Heart right ventricle (tissue), 16 donors: Measurements from ENCODE around the gene NUDT8. TPM values are rescaled to one million over a fixed set of nuclear protein-coding genes. Genes with fewer than 3 reads are reported as not detected.
"Not testable (repeated sequence)": the region's sequence is repeated elsewhere in the genome, so short reads cannot be mapped to it uniquely, and the experiment has no call there.

Experiments
- ATAC-seq, 8 donors: fragments of 200-7000 bp; cut with Tn5 transposase; one replicate each; pipeline ENCODE4 v1.9.1; 2020; ENCODE audit warnings: mild to moderate bottlenecking in 8 of 8, moderate library complexity in 8 of 8, moderate number of reproducible peaks in 1 of 8
- DNase-seq, 2 donors: peaks; one replicate each; pipeline ENCODE4 v3.0.0-alpha.2; 2020
- H3K27ac ChIP-seq, 10 donors: fragments of 200-600 bp; sonication (generic) in 2 of 10; one replicate each; pipeline versions ENCODE4 v1.5.0 to v1.8.0; 2020 to 2022; ENCODE audit warnings: mild to moderate bottlenecking in 3 of 10
- H3K27me3 ChIP-seq, 7 donors: fragments of 200-600 bp; one replicate each; pipeline ENCODE4 v1.8.0; 2021 to 2022; ENCODE audit warnings: mild to moderate bottlenecking in 2 of 7
- H3K36me3 ChIP-seq, 9 donors: fragments of 200-600 bp; sonication (generic) in 1 of 9; one replicate each; pipeline versions ENCODE4 v1.5.0 to v1.8.0; 2020 to 2022; ENCODE audit warnings: mild to moderate bottlenecking in 2 of 9
- H3K4me1 ChIP-seq, 9 donors: fragments of 200-600 bp; sonication (generic) in 1 of 9; one replicate each; pipeline versions ENCODE4 v1.5.0 to v1.8.0; 2020 to 2022; ENCODE audit warnings: mild to moderate bottlenecking in 4 of 9
- H3K4me3 ChIP-seq, 10 donors: fragments of 200-600 bp; sonication (generic) in 2 of 10; one replicate each; pipeline versions ENCODE4 v1.5.0 to v1.8.0; 2020 to 2022; ENCODE audit warnings: mild to moderate bottlenecking in 7 of 10, moderate library complexity in 2 of 10
- H3K9me3 ChIP-seq, 11 donors: fragments of 200-600 bp in 10 of 11; sonication (generic) in 2 of 11; one replicate each; pipeline versions ENCODE4 v1.5.0 to v1.8.0; 2013 to 2022; ENCODE audit warnings: mild to moderate bottlenecking in 2 of 11, control low read depth in 1 of 11, moderate library complexity in 1 of 11
- CTCF ChIP-seq, 9 donors: fragments of 200-600 bp; sonication (generic) in 2 of 9; IDR thresholded peaks; one replicate each; pipeline versions ENCODE4 v1.5.0 to v1.8.0; 2021 to 2022; ENCODE audit warnings: antibody characterized with exemption in 9 of 9, mild to moderate bottlenecking in 5 of 9, moderate library complexity in 1 of 9
- WGBS, 2 donors: extraction: QIAGEN DNeasy Blood & Tissue Kit; methylation state at CpG; one replicate each; pipeline ENCODE4 v1.1.7; 2013; ENCODE audit warnings: inconsistent platforms in 1 of 2; 5-methylcytosine and 5-hydroxymethylcytosine counted together
- intact Hi-C, 10 donors: fragments of 100-400 bp; cut with DNase I; formaldehyde crosslinking; loops; one replicate each; pipeline versions ENCODE4 v1.11.1 to v1.14.2; 2022
- polyA plus RNA-seq, 2 donors: library from polyadenylated mRNA; stranded (reverse); fragments of 200-250 nt; gene quantifications; one replicate each; pipeline ENCODE4 v1.2.3, GENCODE V29; 2013
- total RNA-seq, 10 donors: library from RNA; stranded (reverse); fragmentation: NEBNext Ultra II Directional in 3 of 10; extraction: Animal tissue kit (Norgen Biotek cat#: 25700) in 3 of 10; gene quantifications; one replicate each; pipeline versions ENCODE4 v1.2.1 to v1.2.4, GENCODE V29; 2021 to 2023
- donor health status: Arrhythmogenic right ventricular cardiomyopathy.
- donor health status: ischemic (EF 13 %, LVEDD 7.1; RV severe dilation, severe dysfunction).
- donor health status: healthy with polysubstance abuse.
- donor health status: DM: no; HTN: yes; CAD: no.
- donor health status: DM: no; HTN: no; CAD: no.
- donor health status: ischemic (EF 25% LVEDD 6.9; RV normal size, moderate dysfunction).
- donor health status: ischemic (EF 25% LVEDD 5.7; RV mildly dilated, moderate dysfunction).
- donor health status: healthy.
- donor health status: DM: yes; HTN: yes; CAD: no.
- donor health status: Ischemic cardiomyopathy.
- donor health status: ischemic (EF 35%, LVEDD 5.7; RV mildly dilated, moderate dysfunction).
- donor health status: nonischemic (EF 11% LVEDD 7.7; RV severe dilation, severe dysfunction).
- donor health status: DM: yes; HTN: yes; CAD: no.
- donor health status: PGD.
- donor health status: ischemic (EF 29% LVEDD 5.4; RV normal size, mild dysfunction).
- donor health status: nonischemic (EF 23%, LVEDD 6.1; RV moderate dilation, normal function).

The NUDT8 gene
- total and polyA plus RNA-seq, 12 donors, result 40.5 to 107 (median 51.7) TPM

- peaks cover 0 to 22% (median 8%) of the 10 kb centered on the region in 9 donors for H3K4me1 ChIP-seq
- H3K27ac ChIP-seq, intact Hi-C loops, H3K36me3 ChIP-seq, ATAC-seq, H3K4me3 ChIP-seq, DNase-seq, H3K9me3 ChIP-seq: not testable (repeated sequence)
- H3K27me3 ChIP-seq, result peaks cover 0 to 15% (median 8%) of the 10 kb centered on the region in 7 donors
- WGBS, 2 donors, result 85 to 90% methylated on average over 33 of the region's 33 CpGs
Measured at GRCh38 chr11:67619683-67620618, 9.8 kb downstream of the NUDT8 start.

DNA sequence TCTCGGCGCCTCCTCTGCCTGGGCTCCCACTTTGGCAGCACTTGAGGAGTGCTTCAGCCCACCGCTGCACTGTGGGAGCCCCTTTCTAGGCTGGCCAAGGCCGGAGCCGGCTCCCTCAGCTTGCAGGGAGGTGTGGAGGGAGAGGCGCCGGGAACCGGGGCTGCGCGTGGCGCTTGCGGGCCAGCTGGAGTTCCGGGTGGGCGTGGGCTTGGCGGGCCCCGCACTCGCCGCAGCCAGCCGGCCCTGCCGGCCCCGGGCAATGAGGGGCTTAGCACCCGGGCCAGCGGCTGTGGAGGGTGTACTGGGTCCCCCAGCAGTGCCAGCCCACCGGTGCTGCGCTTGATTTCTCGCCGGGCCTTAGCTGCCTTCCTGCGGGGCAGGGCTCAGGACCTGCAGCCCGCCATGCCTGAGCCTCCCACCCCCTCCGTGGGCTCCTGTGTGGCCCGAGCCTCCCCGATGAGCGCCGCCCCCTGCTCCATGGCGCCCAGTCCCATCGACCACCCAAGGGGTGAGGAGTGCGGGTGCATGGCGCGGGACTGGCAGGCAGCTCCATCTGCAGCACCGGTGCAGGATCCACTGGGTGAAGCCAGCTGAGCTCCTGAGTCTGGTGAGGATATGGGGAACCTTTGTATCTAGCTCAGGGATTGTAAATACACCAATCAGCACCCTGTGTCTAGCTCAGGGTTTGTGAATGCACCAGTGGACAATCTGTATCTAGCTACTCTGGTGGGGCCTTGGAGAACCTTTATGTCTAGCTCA, 10.7 kb downstream of the NUDT8 start:
- H3K9me3 ChIP-seq, H3K27ac ChIP-seq, intact Hi-C loops, H3K4me3 ChIP-seq, DNase-seq, H3K36me3 ChIP-seq, ATAC-seq: not testable (repeated sequence)
- H3K27me3 ChIP-seq, result peaks cover 0 to 17% (median 12%) of the 10 kb centered on the region in 7 donors
- peaks cover 4 to 29% (median 12%) of the 10 kb centered on the region in 9 donors for H3K4me1 ChIP-seq
- WGBS, 2 donors, result 90 to 92% methylated on average over 33 to 40 of the region's 40 CpGs

GRCh38 chr11:67617243-67617953, 12.3 kb downstream of the NUDT8 start:
- no peaks in the 10 kb centered on the region for H3K9me3 ChIP-seq
- peak overlapping the region in 1 of 10 donors; percentile 56 for H3K27ac ChIP-seq

GRCh38 chr11:67616431-67617242, 13.1 kb downstream of the NUDT8 start:
- ATAC-seq (peak in 4 of 8 donors; percentile 19 to 28 (median 22)), DNase-seq (peak in 1 of 2 donors; percentile 4)
- 24 to 30% methylated on average over 11 of the region's 11 CpGs for WGBS, 2 donors
- TF ChIP-seq CTCF (IDR thresholded peaks at IDR 0.05), result no peak
- Histone ChIP-seq H3K27ac (peak overlapping the region in 1 of 10 donors; percentile 56), H3K9me3 (no peaks in the 10 kb centered on the region), H3K36me3 (peaks cover 0 to 19% (median 11%) of the 10 kb centered on the region in 9 donors), H3K27me3 (peaks cover 0 to 17% (median 12%) of the 10 kb centered on the region in 7 donors), H3K4me1 (peaks cover 8 to 36% (median 18%) of the 10 kb centered on the region in 9 donors), H3K4me3 (no peak overlapping the region)
- intact Hi-C loops, result no loop called here

More at GRCh38 chr11:67617243-67617953, 12.3 kb downstream of the NUDT8 start:
- WGBS, 2 donors, result 54 to 66% methylated on average over 7 of the region's 7 CpGs
- peaks cover 0 to 17% (median 12%) of the 10 kb centered on the region in 7 donors for H3K27me3 ChIP-seq
- peaks cover 8 to 36% (median 18%) of the 10 kb centered on the region in 9 donors for H3K4me1 ChIP-seq
- no peak for TF ChIP-seq CTCF (IDR thresholded peaks at IDR 0.05)
- no peak overlapping the region for H3K4me3 ChIP-seq
- ATAC-seq (no peak), DNase-seq (no peak)
- peaks cover 0 to 11% (median 4%) of the 10 kb centered on the region in 9 donors for H3K36me3 ChIP-seq
- intact Hi-C loops, result no loop called here
